HTR-8/SVneo (cell line): ENCODE measurements around the gene CD36.

Experiments
- DNase-seq: peaks from one replicate; pipeline ENCODE4 v3.0.0; 2011; ENCODE audit warnings: low spot score, mixed read lengths; ENCODE audit not compliant: insufficient read length
- FAIRE-seq: peaks from 2 replicates; lab custom pipeline; 2011; peaks lifted over from hg19 to GRCh38; lab: Jason Lieb, UNC

The CD36 gene

GRCh38 chr7:80637911-80638765 lies at the start of gene CD36:
Gene CD36 (plus strand): TSS chr7:80638642. CDS start chr7:80646741, 8,099 bp downstream.
- FAIRE-seq (no peak), DNase-seq (no peak)

DNA sequence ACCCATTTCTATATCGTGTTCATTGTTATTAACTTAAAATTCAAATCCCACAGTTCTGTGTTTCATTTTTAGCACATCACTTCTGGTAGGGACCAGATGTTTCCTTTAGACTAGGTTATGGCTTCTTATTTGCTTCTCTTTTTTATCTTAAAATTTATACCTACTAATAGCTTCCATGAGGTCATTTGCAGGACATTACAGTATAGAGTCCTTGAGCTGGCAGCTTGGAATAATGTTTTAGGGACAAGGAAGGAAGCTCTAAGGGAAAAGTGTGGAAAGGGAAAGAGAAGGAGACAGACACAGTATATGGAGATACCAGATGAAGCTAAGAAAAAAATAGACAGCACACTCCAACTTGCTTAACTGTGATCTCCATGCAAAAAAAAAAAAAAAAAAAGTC lies 48.8 kb upstream of the CD36 start:
- DNase-seq (no peak), FAIRE-seq (no peak)

DNA sequence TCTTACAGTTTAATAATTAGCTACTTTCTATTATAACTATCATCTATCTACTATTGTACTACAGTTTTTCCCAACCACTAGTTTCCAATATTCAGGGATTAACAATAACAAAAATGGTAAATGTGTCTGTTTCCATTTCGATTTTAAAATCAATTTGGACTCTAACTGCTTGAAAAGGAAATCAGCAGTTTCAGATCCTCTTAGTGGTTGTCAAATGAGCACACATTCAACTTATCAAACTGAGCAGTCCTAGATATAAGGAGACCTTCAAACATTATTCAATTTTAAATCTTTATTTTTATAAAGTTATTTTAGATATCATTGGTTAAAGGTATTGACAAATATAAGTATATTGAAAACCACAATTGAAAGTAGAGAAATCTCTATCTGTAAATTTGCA lies 46.8 kb upstream of the CD36 start:
- FAIRE-seq (no peak), DNase-seq (no peak)

DNA sequence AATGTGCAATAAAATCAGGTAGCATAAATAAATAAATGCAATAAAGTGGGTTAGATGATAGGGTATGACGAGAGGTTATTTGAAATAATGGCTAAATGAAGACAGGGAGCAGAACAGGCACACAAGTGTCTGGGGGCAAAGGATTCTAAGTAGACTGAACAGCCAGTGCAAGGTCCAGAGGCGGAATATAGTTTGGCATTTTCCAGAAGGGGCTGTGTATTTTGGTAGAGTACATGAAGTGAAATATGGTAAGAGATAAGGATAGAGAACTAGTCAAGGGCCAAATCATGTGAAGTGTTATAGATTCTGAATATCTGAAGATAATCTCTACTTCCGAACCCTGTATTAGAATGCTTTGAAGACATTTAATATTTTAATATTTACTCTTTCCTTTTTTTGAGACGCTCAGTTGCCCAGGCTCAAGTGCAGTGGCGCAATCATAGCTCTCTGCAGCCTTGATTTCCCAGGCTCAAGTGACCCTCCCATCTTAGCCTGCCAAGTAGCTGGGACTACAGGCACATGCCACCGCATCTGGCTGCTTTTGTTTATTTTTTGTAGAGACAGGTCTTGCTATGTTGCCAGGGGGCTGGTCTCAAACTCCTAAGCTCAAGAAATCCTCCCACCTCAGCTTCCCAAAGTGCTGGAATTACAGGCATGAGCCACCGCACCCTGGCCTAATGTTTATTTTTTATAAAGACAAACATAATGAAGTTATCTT lies 44.4 kb upstream of the CD36 start:
- FAIRE-seq (no peak), DNase-seq (no peak)

DNA sequence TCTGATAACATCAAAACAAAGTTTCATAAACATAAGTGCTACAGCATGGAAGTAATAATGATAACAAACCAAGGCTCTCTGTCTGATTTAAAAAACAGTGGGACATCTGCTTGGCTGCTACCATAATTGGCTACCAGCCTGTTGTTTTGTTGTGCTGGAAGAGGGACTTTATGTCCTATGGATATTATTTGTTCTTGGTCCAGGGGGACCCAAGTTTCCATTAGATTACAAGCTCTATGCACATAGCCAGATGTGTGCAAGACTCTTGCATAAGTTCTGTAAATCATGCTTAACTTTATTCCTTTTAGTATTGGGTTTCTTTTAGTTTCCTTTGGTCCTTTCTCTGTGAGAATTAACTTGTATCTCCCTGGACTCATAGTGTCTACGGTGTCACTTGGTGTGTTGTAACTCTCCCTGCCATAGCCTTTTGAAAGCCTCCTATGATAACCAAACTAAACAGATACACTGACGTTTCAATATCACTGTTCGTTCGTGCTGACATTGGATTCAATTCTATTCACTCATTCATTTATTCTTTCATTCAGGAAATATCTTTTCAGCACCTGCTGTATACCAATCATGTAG lies 41.4 kb upstream of the CD36 start:
- DNase-seq (no peak), FAIRE-seq (no peak)

- DNase-seq = no peak
- FAIRE-seq = no peak
Observed at GRCh38 chr7:80597875-80598274, 40.6 kb upstream of the CD36 start.

DNA sequence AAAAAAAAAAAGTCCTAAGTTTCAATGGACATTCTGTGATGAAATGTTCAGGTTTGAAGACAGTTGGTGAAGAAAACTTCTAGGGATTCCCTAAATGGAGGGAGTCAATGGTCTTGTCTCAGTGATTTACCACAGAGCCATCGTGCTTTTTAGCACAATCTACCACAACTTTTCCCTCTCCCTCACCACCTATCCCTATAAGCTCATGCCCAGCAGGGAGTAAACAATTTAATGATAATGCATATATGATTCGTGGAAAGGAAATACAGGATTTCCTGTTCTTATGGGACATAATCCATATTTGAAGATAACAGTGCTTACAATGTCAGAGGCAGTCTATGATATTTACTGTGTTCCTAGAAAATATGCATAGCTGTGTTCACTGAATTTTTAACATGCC lies 38.4 kb upstream of the CD36 start:
- DNase-seq = no peak
- no peak for FAIRE-seq

DNA sequence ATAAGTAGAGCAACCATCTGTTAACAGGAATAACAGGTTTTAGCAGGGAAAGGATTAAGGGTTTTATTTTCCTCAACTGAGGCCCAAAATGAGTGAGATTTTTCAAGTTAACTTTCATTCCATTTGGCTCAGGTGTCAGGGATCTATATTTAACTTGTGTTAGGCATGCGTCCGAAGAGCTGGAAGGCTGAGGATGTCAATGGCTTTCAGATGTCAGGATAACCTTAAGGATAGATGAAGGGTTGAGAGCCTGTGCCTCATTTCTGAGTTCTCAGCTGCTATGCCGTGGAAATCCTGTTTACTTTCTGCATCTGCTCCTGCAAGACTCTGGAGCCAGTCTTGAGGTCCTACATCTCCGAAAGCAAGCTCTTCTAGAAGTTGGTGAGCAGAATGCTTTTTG lies 36.4 kb upstream of the CD36 start:
- DNase-seq (no peak), FAIRE-seq (no peak)

DNA sequence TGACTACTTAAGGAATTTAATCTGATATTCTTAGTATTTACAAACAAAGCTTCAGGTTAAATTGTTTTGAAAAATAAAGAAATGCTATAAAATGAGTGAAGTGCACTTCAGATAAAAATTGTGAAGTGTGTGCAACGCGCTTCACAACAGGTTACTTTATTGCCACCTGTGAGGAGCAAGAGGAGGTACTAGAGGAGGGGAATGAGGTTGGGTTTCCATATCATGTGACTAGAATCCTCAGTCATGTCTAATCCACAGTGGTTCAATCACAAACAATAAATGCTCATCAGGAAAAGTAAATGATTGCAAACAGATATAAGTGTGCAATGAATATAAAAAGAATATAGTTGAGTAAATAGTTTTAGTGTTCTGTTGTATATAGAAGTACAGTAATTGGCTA lies 34.5 kb upstream of the CD36 start:
- FAIRE-seq = no peak
- no peak for DNase-seq

DNA sequence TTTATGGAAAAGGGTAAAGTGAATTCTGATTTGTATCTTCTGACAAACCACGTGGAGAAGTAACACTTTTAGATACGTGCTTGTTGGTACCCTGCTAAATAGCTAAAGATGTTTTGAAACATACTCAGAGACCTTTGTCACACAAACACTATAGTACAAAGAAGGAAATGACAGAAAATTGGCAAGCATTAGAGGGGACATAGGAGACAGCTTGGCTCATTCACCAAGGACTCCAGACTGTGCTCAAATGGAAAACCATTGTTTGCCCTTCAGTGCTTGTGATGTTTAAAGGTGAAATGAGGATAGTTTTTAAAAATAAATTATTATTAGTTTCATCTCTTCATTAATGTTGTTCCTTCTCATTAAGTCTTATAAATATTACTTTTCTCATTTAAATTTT lies 34.0 kb upstream of the CD36 start:
- FAIRE-seq = no peak
- DNase-seq = no peak

GRCh38 chr7:80607136-80607535 lies 31.3 kb upstream of the CD36 start:
- DNase-seq = no peak

GRCh38 chr7:80608336-80608735 lies 30.1 kb upstream of the CD36 start:
- FAIRE-seq (no peak), DNase-seq (no peak)

More at GRCh38 chr7:80607136-80607535, 31.3 kb upstream of the CD36 start:
- no peak for FAIRE-seq

- FAIRE-seq (no peak), DNase-seq (no peak)
Observed at GRCh38 chr7:80609751-80610150, 28.7 kb upstream of the CD36 start.

GRCh38 chr7:80611353-80611752 lies 27.1 kb upstream of the CD36 start:
- FAIRE-seq = no peak

DNA sequence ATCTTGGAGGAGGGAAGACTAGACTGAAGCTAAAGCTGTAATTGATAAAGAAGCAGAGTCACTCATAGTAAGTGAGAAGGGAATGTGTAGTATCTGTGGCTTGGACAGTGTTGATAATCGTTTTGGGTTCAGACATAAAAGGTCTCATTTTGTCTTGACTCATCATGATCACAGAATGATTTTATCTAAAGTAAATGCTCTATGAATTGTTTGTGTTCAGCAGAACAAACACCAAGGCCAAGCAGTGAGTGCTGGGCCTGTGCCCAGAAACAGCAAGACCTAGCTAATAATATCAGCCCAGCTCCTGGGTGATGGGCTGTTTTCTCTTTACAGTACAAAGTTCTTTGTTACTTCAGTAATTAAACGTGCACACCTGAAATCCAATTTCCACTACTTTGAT lies 26.7 kb upstream of the CD36 start:
- FAIRE-seq (no peak), DNase-seq (no peak)

More at GRCh38 chr7:80611353-80611752, 27.1 kb upstream of the CD36 start:
- DNase-seq = no peak

- FAIRE-seq (no peak), DNase-seq (no peak)
Observed at GRCh38 chr7:80612880-80613279, 25.6 kb upstream of the CD36 start.

DNA sequence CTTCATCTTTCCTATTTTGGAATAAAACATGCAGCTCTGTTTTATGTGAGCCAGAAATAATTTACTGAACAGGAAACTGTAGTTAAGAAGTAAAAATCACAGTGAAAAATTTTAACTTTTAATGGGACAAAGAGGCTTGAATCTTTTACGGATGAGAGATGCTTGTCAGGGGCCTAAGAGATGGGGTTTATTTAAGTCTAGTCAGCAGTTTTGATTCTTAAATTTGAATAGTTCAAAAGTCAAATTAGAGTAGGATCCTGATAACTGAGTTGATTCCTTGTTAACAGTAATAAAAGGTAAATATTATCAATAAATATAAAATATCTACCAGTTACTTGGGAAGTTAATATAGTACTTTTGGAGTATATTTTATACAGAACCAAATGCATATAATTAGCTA lies 24.9 kb upstream of the CD36 start:
- FAIRE-seq (no peak), DNase-seq (no peak)

DNA sequence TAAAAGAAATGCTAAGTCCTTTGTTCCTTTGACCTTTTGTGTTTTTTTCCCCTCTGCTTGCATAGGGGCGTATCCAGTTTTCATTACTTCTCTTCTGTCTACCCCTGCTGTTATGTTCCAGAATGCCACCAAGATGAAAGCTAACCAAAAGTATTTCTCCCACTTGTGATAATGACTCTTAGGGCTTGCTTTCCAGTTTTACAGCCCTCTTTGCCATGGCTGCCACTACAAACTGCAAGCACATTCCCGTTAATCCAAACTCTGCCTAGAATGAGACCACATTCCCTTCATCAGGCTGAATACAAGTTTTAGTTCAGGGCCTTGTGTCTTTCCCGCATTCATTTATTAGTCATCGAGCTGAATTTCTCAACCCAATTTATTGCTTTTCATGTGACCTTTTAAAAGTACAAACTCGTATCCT lies 23.6 kb upstream of the CD36 start:
- DNase-seq = no peak
- FAIRE-seq = no peak

GRCh38 chr7:80618096-80618495 lies 20.3 kb upstream of the CD36 start:
- FAIRE-seq (no peak), DNase-seq (no peak)

GRCh38 chr7:80619741-80620140 lies 18.7 kb upstream of the CD36 start:
- DNase-seq (no peak), FAIRE-seq (no peak)

GRCh38 chr7:80622541-80622940 lies 15.9 kb upstream of the CD36 start:
- FAIRE-seq (no peak), DNase-seq (no peak)
